Ishikawa (cell line): ENCODE results near the gene SLC38A10.

Source experiments
- CEBPB ChIP-seq: IDR thresholded peaks from 2 replicates; pipeline ENCODE4 v1.6.1; 2012
- CREB1 ChIP-seq: IDR thresholded peaks from 2 replicates; pipeline ENCODE4 v1.6.1; 2012; ENCODE audit warnings: low read depth
- EGR1 ChIP-seq: IDR thresholded peaks from 2 replicates; pipeline ENCODE4 v1.6.1; 2012
- EP300 ChIP-seq: IDR thresholded peaks from 2 replicates; pipeline ENCODE4 v1.6.1; 2012; ENCODE audit warnings: borderline replicate concordance
- FOXM1 ChIP-seq: IDR thresholded peaks from 2 replicates; pipeline ENCODE4 v1.6.1; 2012; ENCODE audit warnings: low read depth, borderline replicate concordance
- NFIC ChIP-seq: IDR thresholded peaks from 2 replicates; pipeline ENCODE4 v1.6.1; 2012
- RAD21 ChIP-seq: IDR thresholded peaks from 2 replicates; pipeline ENCODE4 v1.6.1; 2012; ENCODE audit warnings: low read depth
- TAF1 ChIP-seq: IDR thresholded peaks from 2 replicates; pipeline ENCODE4 v1.6.1; 2012; ENCODE audit warnings: low read depth, mild to moderate bottlenecking
- TCF12 ChIP-seq: IDR thresholded peaks from 2 replicates; pipeline ENCODE4 v1.6.1; 2012; ENCODE audit warnings: low read depth
- TEAD4 ChIP-seq: IDR thresholded peaks from 2 replicates; pipeline ENCODE4 v1.6.1; 2012
- YY1 ChIP-seq: IDR thresholded peaks from 2 replicates; pipeline ENCODE4 v1.6.1; 2012; ENCODE audit warnings: low read depth
- ZBTB7A ChIP-seq: IDR thresholded peaks from 2 replicates; pipeline ENCODE4 v1.6.1; 2012; ENCODE audit warnings: low read depth
- TF ChIP-seq, protein P1 (sequence below): IDR thresholded peaks from 2 replicates; pipeline ENCODE4 v1.6.1; 2012
- TF ChIP-seq, protein P2 (sequence below): IDR thresholded peaks from 2 replicates; pipeline ENCODE4 v1.6.1; 2012; ENCODE audit warnings: low read depth, mild to moderate bottlenecking
- TF ChIP-seq, protein P3 (sequence below): IDR thresholded peaks from 2 replicates; pipeline ENCODE4 v1.6.1; 2012

Gene SLC38A10

DNA sequence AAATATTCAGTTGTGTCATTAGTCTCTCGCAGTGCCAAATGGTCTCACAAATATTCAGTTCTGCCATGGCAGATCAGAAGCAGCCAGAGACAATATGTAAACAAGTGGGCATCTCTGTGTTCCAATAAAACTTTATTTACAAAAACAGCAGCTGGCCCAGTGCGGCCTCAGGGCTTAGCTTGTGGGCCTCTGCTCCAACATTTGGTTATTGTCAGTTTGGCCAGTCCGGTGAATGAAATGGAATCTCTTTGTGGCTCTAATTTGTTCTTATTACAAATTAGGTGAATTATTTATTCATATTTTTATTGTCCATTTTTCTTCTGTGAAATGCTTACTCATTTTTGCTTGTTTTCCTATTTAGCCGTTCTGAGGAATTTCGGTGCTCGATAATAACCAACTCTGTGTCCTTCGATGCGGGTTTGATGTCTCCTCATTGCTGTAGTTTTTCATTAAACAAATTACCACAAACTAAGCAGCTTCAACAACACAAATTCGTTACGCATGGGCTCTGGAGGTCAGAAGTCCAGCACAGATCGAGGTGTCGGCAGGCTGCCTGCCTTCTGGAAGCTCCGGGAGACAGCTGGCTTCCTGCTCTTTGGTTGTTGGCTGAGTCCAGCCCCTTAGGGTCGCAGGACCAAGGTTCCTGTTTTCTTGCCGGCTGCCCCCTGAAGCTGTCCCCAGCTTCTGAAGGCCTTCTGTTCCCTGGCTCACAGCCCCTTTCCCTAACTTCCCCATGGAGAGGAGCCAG lies 4.1 kb upstream of the SLC38A10 start:
- TF ChIP-seq, protein P1, sequence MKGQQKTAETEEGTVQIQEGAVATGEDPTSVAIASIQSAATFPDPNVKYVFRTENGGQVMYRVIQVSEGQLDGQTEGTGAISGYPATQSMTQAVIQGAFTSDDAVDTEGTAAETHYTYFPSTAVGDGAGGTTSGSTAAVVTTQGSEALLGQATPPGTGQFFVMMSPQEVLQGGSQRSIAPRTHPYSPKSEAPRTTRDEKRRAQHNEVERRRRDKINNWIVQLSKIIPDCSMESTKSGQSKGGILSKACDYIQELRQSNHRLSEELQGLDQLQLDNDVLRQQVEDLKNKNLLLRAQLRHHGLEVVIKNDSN: no peak
- TF ChIP-seq CEBPB (no peak), EP300 (no peak), TEAD4 (no peak), TCF12 (no peak), TAF1 (no peak), YY1 (no peak)
- TF ChIP-seq, protein P2, sequence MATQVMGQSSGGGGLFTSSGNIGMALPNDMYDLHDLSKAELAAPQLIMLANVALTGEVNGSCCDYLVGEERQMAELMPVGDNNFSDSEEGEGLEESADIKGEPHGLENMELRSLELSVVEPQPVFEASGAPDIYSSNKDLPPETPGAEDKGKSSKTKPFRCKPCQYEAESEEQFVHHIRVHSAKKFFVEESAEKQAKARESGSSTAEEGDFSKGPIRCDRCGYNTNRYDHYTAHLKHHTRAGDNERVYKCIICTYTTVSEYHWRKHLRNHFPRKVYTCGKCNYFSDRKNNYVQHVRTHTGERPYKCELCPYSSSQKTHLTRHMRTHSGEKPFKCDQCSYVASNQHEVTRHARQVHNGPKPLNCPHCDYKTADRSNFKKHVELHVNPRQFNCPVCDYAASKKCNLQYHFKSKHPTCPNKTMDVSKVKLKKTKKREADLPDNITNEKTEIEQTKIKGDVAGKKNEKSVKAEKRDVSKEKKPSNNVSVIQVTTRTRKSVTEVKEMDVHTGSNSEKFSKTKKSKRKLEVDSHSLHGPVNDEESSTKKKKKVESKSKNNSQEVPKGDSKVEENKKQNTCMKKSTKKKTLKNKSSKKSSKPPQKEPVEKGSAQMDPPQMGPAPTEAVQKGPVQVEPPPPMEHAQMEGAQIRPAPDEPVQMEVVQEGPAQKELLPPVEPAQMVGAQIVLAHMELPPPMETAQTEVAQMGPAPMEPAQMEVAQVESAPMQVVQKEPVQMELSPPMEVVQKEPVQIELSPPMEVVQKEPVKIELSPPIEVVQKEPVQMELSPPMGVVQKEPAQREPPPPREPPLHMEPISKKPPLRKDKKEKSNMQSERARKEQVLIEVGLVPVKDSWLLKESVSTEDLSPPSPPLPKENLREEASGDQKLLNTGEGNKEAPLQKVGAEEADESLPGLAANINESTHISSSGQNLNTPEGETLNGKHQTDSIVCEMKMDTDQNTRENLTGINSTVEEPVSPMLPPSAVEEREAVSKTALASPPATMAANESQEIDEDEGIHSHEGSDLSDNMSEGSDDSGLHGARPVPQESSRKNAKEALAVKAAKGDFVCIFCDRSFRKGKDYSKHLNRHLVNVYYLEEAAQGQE: no peak
- TF ChIP-seq, protein P3, sequence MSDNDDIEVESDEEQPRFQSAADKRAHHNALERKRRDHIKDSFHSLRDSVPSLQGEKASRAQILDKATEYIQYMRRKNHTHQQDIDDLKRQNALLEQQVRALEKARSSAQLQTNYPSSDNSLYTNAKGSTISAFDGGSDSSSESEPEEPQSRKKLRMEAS: no peak

DNA sequence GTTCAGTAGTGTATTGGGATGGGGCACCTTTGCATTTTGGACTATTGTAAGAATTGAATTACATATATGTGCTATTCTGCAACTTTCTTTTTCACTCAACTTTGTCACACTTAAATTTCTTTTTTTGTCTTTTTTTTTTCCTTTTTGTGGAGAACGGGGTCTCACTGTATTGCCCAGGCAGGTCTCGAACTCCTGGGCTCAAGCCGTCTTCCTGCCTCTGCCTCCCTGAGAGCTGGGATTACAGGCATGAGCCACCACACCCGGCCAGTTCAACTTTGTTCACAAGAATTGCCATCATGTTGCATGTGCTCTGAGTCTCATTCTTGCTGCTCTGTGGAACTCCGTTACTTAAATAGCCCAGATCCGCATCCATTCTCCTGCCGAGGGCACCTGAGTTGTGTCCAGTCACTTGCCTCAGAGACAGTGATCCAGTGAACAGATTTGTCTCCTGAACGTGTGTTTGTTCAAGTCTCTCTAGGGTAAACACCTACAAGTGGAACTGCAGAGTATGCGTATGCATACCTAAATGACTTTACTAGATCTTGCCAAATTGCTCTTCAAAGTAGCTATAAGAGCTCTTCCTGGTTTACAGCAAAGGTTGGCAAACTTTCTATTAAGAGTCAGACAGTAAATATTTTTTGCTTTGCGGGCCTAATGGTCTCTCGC lies 3.4 kb upstream of the SLC38A10 start:
- TF ChIP-seq, protein P3: no peak
- no peak for TF ChIP-seq RAD21
- TF ChIP-seq TAF1: no peak
- no peak for TF ChIP-seq ZBTB7A
- TF ChIP-seq YY1: no peak
- TF ChIP-seq EGR1: no peak
- TF ChIP-seq FOXM1: no peak
- TF ChIP-seq EP300: no peak
- TF ChIP-seq CEBPB: no peak
- TF ChIP-seq, protein P1: no peak
- no peak for TF ChIP-seq TEAD4
- TF ChIP-seq, protein P2: no peak
- TF ChIP-seq CREB1: no peak

DNA sequence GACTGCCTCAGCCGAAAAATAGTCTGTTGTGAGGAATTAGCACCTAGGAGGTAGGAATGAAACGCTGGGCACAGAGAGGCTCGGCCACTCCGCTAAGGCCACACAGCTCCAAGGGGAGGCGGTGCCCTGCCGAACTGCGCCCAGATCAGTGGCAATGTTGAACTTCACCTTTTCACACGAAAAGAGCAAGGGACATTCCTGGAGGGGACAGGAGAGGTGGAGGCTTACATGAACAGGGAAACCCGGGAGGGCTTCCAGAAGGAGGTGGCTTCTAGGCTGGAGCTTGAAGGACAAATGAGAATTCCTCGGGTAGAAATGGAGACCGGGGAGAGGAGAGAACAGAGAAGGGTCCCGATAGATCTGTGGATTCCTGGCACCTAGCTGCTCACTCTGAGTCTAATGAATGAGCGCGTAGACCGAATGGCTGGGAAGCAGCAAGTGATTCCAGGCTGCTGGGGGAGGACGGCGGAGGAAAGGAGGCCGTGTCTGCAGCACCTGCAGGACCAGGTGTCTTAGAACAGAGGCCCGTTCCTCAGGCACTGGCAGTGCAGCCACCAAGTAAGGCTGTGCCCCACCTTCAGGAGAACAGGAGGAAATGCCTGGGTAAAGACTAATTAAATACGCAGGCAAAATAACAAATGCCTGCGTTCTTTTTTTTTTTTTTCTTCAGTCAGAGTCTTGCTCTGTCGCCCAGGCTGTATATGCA lies 722 bp upstream of the SLC38A10 start:
- peak; percentile 9; the same call in 1 of the 2 replicates for TF ChIP-seq RAD21
- no peak for TF ChIP-seq NFIC
- TF ChIP-seq, protein P1: no peak
- TF ChIP-seq CREB1: no peak
- TF ChIP-seq TEAD4: no peak
- TF ChIP-seq, protein P3: peak; percentile 33; the same call in 1 of the 2 replicates
- TF ChIP-seq FOXM1: no peak

DNA sequence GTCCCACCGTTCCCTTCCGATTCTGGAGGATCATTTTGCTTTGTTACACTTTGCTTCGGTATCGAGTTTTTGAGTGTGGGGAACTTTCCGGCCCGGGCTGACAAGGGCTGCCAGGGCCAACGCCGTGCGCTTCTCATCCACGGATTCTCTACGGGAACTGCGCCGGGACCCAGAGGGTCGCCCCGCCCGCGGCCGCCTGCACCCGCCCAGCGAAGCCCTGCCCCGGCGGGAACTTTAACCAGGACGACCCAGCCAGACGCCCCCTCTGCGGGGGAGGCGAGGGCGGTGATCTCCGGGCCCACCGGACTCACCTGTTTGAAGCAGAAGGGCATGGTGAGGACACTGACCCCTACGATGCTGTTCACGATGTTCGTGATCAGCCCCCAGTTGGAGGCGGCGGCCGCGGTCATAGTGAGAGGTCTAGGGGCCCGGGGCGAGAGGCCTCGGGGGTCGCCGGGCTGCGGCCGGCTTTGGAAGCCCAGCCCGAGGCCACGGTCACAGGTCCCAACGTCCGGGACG lies 536 bp downstream of the SLC38A10 start:
- TF ChIP-seq FOXM1 (no peak), YY1 (no peak), CREB1 (no peak), ZBTB7A (peak; percentile 65), EGR1 (no peak), TAF1 (no peak)
- TF ChIP-seq, protein P2: no peak
- TF ChIP-seq, protein P3: no peak
